GM21515 (cell line): ENCODE data around the gene GTF2A2.

ENCODE experiments used
- ATAC-seq: cut with Tn5 transposase; IDR thresholded peaks from one replicate; pipeline ENCODE4 v1.9.1; 2021; ENCODE audit not compliant: unreplicated experiment

The GTF2A2 gene

GRCh38 chr15:59609730-59610712 lies 47.3 kb downstream of the GTF2A2 start:
- ATAC-seq, result no peak

GRCh38 chr15:59605994-59606393 lies 51.3 kb downstream of the GTF2A2 start:
- no peak for ATAC-seq

GRCh38 chr15:59598461-59598860 lies 58.9 kb downstream of the GTF2A2 start:
- no peak for ATAC-seq

DNA sequence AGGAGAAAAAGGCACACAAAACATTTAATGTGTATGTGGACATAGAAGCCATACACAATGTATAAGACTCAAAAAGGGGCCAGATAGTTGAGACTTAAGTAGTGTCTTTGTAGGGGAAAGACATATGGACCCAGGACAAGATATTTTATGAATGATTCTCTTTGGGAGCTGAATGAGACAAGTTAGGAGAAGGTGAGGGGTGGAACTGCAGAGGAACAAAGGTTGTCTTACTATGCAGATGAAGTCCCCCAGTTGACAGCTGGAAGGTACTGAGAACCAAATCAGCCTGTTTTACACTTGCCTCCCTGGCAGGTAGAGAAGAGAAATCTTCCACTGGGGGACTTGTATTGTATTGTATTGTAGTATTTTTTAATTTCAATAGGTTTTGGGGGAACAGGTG lies 60.7 kb downstream of the GTF2A2 start:
- no peak for ATAC-seq

- no peak for ATAC-seq
Measured at GRCh38 chr15:59595434-59595915, 61.8 kb downstream of the GTF2A2 start.

GRCh38 chr15:59594991-59595390 lies 62.3 kb downstream of the GTF2A2 start:
- no peak for ATAC-seq

GRCh38 chr15:59594493-59594942 lies 62.8 kb downstream of the GTF2A2 start:
- no peak for ATAC-seq

DNA sequence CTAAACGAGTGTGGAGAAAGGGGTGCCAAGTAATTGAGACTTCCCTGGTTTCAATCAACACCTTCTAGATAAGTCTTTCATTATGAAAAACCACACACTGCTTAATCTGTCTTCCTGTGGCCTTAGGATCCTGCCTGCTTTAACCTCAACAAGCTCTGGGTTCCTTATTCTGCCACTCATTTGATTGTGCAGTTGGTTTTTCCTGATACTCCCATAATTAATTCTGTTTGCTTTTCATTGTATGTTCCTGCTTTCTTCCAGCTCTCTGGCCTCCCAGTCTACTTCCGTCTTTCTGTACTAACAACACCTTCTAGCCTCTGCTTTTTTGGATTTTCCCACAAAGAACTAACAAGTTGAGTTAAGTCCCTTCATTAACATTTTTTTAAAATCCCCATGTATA lies 66.0 kb downstream of the GTF2A2 start:
- no peak for ATAC-seq

DNA sequence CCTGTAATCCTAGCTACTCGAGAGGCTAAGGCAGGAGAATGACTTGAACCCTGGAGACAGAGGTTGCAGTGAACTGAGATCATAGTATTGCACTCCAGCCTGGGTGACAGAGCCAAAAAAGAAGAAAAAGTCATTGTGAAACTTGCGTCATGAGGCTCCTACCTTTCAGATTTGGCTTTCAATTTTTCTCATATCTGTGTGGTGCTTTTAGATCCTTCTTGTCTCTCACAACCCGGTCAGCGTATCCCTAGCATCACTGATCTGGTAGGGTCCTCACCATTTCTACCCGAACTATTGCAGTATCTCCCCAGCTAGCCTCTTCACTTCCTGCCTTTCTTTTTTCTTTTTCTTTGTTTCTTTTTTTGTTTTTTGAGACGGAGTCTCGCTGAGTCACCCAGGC lies 67.3 kb downstream of the GTF2A2 start:
- ATAC-seq, result no peak
